GM15510 (cell line): ENCODE measurements around the gene ZDHHC4.

ENCODE experiments used
- POLR2A ChIP-seq: IDR thresholded peaks from 3 replicates; pipeline ENCODE4 v1.6.1; 2011; ENCODE audit warnings: borderline replicate concordance; ENCODE audit not compliant: insufficient read length; ENCODE audit errors: extremely low read depth

The ZDHHC4 gene

GRCh38 chr7:6547400-6547799, 29.9 kb upstream of the ZDHHC4 start:
- TF ChIP-seq POLR2A: no peak

GRCh38 chr7:6551016-6551511, 26.2 kb upstream of the ZDHHC4 start, which contains the start of gene GRID2IP:
TSS of gene GRID2IP (minus strand) at chr7:6551461. CDS start at chr7:6551436, 25 bp downstream.
- TF ChIP-seq POLR2A: no peak

- no peak for TF ChIP-seq POLR2A
These were observed 23.7 kb upstream of the ZDHHC4 start for GRCh38 chr7:6553448-6554044.

GRCh38 chr7:6554848-6555247, 22.4 kb upstream of the ZDHHC4 start:
- no peak for TF ChIP-seq POLR2A

GRCh38 chr7:6556196-6556595, 21.1 kb upstream of the ZDHHC4 start:
- TF ChIP-seq POLR2A: no peak

GRCh38 chr7:6558837-6559236, 18.4 kb upstream of the ZDHHC4 start:
- no peak for TF ChIP-seq POLR2A

GRCh38 chr7:6559896-6560295, 17.4 kb upstream of the ZDHHC4 start:
- no peak for TF ChIP-seq POLR2A

GRCh38 chr7:6562106-6562505, 15.1 kb upstream of the ZDHHC4 start:
- no peak for TF ChIP-seq POLR2A

GRCh38 chr7:6563936-6564770, 13.1 kb upstream of the ZDHHC4 start:
- TF ChIP-seq POLR2A: no peak

- no peak for TF ChIP-seq POLR2A
These were observed 11.6 kb upstream of the ZDHHC4 start for GRCh38 chr7:6565655-6566054.

- TF ChIP-seq POLR2A: no peak
These were observed 9.4 kb upstream of the ZDHHC4 start for GRCh38 chr7:6567886-6568285.

- no peak for TF ChIP-seq POLR2A
These were observed 6.0 kb upstream of the ZDHHC4 start for GRCh38 chr7:6571160-6571779.

GRCh38 chr7:6575281-6576023, 1.8 kb upstream of the ZDHHC4 start:
- no peak for TF ChIP-seq POLR2A

- no peak for TF ChIP-seq POLR2A
These were observed 1.0 kb upstream of the ZDHHC4 start for GRCh38 chr7:6576024-6576866.

- TF ChIP-seq POLR2A: no peak
These were observed 1.1 kb downstream of the ZDHHC4 start for GRCh38 chr7:6578114-6579084.
